T-helper 1 cell treated with Interleukin-12 subunit alpha and Interleukin-12 subunit beta and Interleukin-4 antibody, amounts not matched to agents 30 μg/mL and 1 μg/mL, for 36 hours (primary cell): Measurements from ENCODE around the gene SUGT1.
"Not testable (repeated sequence)": the region's sequence is repeated elsewhere in the genome, so short reads cannot be mapped to it uniquely, and the experiment has no call there.

Source experiments
- H3K27ac Mint-ChIP-seq: one replicate; pipeline ENCODE4 v1.8.0; 2021; ENCODE audit warnings: mild to moderate bottlenecking, mixed read lengths
- H3K27me3 Mint-ChIP-seq: one replicate; pipeline ENCODE4 v1.8.0; 2021; ENCODE audit warnings: low read depth, mixed read lengths
- H3K36me3 Mint-ChIP-seq: one replicate; pipeline ENCODE4 v1.8.0; 2021; ENCODE audit warnings: low read depth, mixed read lengths
- H3K4me1 Mint-ChIP-seq: one replicate; pipeline ENCODE4 v1.8.0; 2021; ENCODE audit warnings: low read depth, mixed read lengths
- H3K4me3 Mint-ChIP-seq: one replicate; pipeline ENCODE4 v1.8.0; 2021; ENCODE audit warnings: mild to moderate bottlenecking, moderate library complexity, mixed read lengths
- H3K9me3 Mint-ChIP-seq: one replicate; pipeline ENCODE4 v1.8.0; 2021; ENCODE audit warnings: mixed read lengths

Gene SUGT1

DNA sequence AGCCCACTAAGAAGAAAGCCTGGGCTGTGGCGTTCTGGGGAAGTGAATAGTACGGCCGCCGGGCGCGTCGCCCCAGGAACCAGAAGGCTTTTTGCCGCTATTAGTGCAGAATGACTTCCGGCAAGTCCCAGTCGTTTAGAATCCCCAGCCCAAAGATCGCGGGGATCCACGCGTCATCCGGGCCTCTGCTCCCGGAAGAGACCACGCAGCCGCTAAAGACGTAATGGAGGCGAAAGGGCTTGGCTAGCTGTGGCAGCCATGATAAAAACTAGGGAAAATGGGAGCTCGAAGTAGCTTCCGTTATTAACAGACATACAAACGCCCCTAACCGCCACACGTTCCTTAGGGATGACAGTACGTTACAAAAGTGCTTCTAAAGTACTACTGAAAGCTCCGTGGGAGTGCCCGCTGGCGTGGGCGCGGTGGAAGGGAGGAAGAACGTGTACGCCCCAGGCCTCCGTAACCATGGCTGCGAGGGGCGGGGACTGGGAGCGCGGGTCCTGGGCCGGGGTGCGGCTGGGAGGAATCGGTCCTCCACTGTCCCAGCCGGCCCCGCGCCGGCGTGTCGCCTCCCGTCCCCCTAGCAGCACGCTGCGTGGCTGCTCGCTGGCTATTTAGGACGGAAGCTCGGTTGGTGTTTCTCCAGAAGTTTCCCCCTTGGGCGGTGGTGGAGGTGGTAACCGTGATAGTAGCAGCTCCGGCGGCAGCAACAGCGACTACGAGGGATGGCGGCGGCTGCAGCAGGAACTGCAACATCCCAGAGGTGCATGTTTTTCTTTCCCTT is at the start of gene SUGT1:
TSS of gene SUGT1 (plus strand) at position 641 of the 784 bp plus-strand sequence. CDS start at position 726, 85 bp downstream.
- H3K4me1 Mint-ChIP-seq: peaks cover 17% of the 10 kb centered on the region
- peaks cover 11% of the 10 kb centered on the region for H3K36me3 Mint-ChIP-seq
- H3K9me3 Mint-ChIP-seq: no peaks in the 10 kb centered on the region
- no peak within 1 kb of the TSS for H3K4me3 Mint-ChIP-seq
- no peaks in the 10 kb centered on the region for H3K27me3 Mint-ChIP-seq
- peak within 1 kb of the TSS; percentile 53 for H3K27ac Mint-ChIP-seq

DNA sequence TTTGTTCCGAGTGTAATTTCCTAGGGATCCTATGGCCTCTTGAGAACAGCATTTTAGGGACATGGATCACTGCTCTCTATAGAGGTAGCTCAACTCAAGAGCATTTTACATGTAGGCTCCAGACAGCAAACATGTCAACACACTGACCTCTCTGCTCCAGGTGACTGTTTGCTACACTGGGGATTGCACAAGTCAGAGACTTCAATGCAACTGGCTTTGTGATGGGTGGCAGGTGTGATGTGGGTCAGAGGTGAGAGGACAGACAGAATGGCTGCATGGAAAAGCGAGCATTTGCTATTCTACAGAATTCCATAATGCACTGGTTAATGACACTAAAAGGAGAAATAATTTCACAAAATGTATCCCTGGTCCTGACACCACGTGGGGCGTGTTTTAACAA is 49.3 kb upstream of the SUGT1 start:
- not testable (repeated sequence) for H3K36me3 Mint-ChIP-seq, H3K9me3 Mint-ChIP-seq, H3K4me3 Mint-ChIP-seq, H3K27ac Mint-ChIP-seq
- peaks cover 18% of the 10 kb centered on the region for H3K27me3 Mint-ChIP-seq
- peaks cover 10% of the 10 kb centered on the region for H3K4me1 Mint-ChIP-seq

DNA sequence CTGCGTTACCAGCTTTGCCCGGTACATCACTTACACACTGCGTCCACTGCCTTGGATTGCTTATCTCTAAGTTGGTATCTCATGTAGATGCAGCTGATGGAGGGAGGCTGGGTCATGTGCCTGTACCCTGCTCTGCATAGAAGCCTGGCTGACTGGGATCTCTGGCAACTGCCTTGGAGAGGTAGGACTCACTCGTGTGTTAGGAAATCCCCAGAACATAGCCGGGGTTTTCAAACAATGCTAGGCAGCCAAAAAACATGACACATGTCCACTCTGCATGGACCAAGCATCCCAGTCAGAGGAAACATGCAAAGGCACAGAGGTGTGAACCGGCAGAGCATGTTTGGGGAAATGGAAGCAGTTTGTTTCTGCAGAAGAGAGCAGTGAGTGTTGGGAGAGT is 46.5 kb upstream of the SUGT1 start:
- not testable (repeated sequence) for H3K4me1 Mint-ChIP-seq, H3K9me3 Mint-ChIP-seq, H3K27ac Mint-ChIP-seq, H3K4me3 Mint-ChIP-seq, H3K27me3 Mint-ChIP-seq, H3K36me3 Mint-ChIP-seq

DNA sequence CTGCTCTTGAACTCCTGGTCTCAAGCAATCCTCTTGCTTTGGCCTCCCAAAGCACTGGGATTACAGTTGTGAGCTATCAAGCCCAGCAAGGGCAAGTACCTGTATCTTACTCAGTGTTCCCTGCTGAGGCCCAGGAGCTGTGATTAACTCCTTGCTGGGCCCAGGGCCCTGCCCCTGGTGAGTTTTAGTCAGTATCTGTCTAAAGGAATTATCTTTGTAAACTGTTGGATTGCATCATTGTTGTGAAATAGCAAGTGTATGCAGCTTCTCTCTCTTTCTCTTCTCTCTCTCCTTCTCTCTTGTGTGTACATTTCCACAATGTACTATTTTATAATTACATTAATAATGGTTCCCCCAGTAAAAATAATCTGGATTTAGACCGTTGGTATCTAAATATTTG is 45.8 kb upstream of the SUGT1 start:
- not testable (repeated sequence) for H3K27ac Mint-ChIP-seq, H3K4me1 Mint-ChIP-seq, H3K36me3 Mint-ChIP-seq, H3K9me3 Mint-ChIP-seq, H3K4me3 Mint-ChIP-seq
- H3K27me3 Mint-ChIP-seq: peaks cover 14% of the 10 kb centered on the region

DNA sequence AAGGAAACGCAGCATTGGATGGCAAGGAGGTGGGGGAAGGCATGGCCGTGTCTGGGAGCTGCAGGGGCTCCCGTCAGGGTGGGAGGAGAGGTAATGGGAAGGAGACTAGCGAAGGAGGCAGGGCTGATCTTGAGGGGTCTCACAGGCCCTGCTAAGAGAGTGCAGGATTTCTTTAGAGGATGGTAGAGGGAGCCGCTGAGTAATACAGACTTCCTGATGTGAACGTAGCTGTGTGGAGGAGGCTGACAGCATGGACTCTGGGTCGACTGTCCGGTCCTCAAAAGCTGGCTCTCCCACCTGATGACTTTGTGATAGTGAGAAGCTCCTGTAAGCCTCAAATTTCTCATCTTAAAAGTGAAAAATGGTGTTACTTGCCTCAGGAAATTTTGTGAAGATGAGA is 44.5 kb upstream of the SUGT1 start:
- H3K36me3 Mint-ChIP-seq: not testable (repeated sequence)

DNA sequence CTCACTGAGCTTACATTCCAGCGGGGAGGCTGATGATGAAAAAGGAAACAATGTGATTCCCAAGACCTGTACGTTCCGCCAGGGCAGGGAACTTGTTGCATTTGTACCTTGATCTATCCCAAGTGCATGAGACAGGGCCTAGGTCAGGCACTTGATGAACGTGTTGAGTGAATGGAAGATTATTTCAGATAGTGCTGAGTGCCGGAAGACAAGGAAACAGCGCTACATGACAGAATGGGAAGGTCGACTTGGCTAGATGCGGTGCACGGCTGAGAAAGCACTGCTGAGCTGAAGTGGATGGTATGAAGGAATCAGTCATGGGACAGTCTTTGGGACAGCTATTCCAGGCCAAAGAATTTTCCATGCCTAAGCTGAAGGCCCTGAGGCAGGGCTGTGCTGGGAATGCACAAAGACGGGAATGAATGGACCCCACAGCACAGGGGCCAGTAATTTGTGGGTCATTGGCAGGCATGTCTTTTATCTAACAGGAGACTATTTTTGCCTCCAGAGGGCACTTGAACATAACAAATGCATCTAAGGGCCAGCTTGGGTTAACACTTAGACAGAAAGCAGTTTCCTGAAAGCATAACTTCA is 43.5 kb upstream of the SUGT1 start:
- not testable (repeated sequence) for H3K9me3 Mint-ChIP-seq, H3K4me1 Mint-ChIP-seq, H3K36me3 Mint-ChIP-seq, H3K27ac Mint-ChIP-seq, H3K4me3 Mint-ChIP-seq
- H3K27me3 Mint-ChIP-seq: peaks cover 21% of the 10 kb centered on the region

More for the DNA sequence above, 44.5 kb upstream of the SUGT1 start:
- H3K9me3 Mint-ChIP-seq, H3K4me1 Mint-ChIP-seq, H3K27ac Mint-ChIP-seq, H3K4me3 Mint-ChIP-seq: not testable (repeated sequence)
- peaks cover 13% of the 10 kb centered on the region for H3K27me3 Mint-ChIP-seq

DNA sequence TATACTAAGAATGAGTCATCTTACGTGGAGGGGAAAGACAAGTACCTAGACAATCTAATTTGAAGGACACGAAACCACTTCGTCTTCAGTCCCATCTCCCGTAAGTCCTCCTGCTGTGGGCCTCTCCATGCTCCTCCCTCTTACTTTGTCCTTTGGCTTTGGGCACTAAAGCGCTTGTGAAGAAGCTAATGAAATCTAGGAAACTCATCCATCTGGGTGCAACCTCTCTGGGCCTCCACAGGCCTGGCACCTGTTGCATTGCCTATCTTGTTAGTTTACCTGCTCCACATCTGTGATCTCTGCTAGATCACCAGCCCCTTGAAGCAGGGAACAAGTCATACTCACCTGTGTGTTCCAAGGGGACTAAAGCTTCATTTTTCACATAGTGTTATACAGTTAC is 42.5 kb upstream of the SUGT1 start:
- not testable (repeated sequence) for H3K27ac Mint-ChIP-seq, H3K36me3 Mint-ChIP-seq, H3K9me3 Mint-ChIP-seq, H3K4me1 Mint-ChIP-seq, H3K4me3 Mint-ChIP-seq
- H3K27me3 Mint-ChIP-seq: peaks cover 21% of the 10 kb centered on the region

DNA sequence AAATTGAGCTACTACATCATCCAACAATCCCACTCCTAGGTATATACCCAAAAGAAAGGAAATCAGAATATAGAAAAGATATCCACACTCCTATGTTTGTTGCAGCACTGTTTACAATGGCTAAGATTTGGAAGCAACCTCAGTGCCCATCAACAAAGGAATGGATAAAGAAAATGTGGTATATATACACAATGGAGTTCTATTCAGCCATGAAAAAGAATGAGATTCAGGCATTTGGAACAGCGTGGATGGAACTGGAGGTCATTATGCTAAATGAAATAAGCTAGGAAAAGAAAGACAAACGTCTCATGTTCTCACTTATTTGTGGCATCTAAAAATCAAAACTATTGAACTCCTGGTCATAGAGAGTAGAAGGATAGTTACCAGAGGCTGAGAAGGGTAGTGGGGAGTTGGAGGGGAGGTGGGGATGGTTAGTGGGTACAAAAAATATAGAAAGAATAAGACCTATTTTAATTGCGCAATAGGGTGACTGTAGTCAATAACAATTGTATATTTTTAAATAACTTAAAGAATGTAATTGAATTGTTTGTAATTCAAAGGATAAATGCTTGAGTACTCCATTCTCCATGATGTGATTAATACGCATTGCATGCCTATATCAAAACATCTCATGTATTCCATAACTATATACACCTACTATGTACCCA is 37.4 kb upstream of the SUGT1 start:
- Mint-ChIP-seq H3K36me3 (no peaks in the 10 kb centered on the region), H3K27me3 (peaks cover 21% of the 10 kb centered on the region), H3K4me3 (no peak overlapping the region), H3K9me3 (no peaks in the 10 kb centered on the region), H3K27ac (peak overlapping the region; percentile 4), H3K4me1 (peaks cover 11% of the 10 kb centered on the region)

DNA sequence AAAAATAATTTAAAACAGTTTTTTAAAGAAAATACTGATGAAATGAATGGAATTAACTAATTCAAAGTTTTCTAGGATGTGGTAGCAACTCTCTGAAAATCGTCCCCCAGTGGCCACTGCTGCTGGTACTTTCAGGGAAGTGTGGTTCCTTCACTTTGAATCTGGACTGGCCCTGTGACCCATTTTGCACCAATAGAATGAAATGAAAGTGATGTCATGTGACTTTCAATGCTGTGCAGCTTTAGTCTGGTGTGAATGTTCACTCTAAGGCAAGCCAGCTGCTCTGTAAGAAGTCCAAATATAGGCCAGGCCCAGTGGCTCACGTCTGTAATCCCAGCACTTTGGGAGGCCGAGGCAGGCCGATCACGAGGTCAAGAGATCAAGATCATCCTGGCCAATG is 36.8 kb upstream of the SUGT1 start:
- peak overlapping the region; percentile 49 for H3K27ac Mint-ChIP-seq
- no peaks in the 10 kb centered on the region for H3K9me3 Mint-ChIP-seq
- peaks cover 11% of the 10 kb centered on the region for H3K4me1 Mint-ChIP-seq
- H3K36me3 Mint-ChIP-seq: no peaks in the 10 kb centered on the region
- H3K27me3 Mint-ChIP-seq: peaks cover 21% of the 10 kb centered on the region
- peak overlapping the region; percentile 98 for H3K4me3 Mint-ChIP-seq

DNA sequence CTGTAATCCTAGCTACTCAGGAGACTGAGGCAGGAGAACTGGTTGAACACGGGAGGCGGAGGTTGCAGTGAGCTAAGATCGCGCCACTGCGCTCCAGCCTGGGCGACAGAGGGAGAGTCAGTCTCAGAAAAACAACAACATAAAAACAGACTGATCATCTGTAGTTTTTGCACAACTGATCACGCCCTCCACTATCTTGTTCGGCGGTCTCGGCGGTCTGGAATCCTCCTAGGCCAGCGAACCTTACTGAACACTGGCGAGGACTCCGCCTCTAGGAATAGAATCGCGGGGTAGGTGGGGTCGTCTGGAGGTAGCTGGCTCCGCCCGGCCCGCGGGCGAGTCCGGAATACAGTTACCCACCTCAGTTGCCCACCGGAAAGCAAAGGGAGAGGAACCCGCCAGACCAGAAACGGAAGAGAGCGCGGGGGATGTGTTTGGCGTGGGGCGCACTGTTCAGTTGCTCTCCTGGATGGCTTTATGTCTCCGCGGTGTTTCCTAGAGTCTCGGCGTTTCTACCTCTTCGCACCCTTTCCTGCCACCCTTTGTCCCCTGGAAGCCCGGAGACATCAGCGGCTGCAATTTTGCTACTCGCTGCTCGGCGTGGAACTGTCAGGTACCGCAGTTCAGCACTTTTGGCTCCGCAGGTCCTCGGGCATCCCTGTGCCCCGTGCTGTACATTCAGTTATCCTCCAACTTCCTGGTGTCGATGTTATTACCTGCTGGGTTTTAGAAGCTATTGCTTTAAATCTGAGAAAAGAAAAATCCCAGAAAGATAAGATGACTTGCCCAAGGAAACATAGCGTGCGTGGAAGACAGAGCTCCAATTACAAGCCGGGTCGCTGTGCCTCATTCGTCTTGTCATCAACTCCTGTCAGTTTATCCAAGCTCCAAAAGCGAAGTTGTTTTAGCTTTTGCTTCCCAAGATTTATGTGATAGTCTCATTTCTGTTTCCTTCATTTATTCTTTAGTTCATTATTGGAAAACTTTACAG is 35.3 kb upstream of the SUGT1 start:
- Mint-ChIP-seq H3K4me3 (peak overlapping the region; percentile 98), H3K27me3 (peaks cover 10% of the 10 kb centered on the region), H3K4me1 (peaks cover 15% of the 10 kb centered on the region), H3K36me3 (peaks cover 1% of the 10 kb centered on the region), H3K27ac (peak overlapping the region; percentile 90), H3K9me3 (no peaks in the 10 kb centered on the region)

DNA sequence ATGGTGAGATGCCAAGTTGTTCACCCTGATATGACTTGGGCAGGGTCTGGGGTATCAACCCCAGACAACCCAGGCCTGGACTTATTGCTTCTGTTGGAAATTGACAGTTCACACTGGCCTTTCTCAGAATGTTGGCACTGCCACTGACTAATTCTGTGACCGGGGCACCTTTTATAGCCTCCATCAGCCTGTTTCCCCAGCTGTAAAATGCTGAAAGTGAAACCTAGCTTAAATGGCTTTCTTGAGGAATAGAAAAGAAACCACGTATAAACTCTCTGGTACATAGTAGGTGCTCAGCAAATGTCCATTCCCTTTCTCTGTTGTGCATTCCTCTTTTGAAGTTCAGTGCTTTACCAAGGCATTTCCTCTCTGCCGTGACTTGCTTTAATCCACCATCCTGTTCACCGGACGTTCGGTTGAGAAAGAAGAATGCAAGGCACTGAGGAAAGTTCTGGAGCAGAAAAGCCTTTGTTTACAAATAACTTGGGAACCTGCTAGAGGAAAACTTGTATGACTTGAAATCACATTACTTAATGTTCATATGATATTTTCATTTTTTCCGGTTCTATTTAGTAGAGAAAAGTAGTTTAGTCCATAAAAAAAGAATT is 21.4 kb upstream of the SUGT1 start:
- H3K36me3 Mint-ChIP-seq: peaks cover 21% of the 10 kb centered on the region
- H3K4me3 Mint-ChIP-seq, H3K27me3 Mint-ChIP-seq, H3K9me3 Mint-ChIP-seq, H3K4me1 Mint-ChIP-seq, H3K27ac Mint-ChIP-seq: not testable (repeated sequence)

DNA sequence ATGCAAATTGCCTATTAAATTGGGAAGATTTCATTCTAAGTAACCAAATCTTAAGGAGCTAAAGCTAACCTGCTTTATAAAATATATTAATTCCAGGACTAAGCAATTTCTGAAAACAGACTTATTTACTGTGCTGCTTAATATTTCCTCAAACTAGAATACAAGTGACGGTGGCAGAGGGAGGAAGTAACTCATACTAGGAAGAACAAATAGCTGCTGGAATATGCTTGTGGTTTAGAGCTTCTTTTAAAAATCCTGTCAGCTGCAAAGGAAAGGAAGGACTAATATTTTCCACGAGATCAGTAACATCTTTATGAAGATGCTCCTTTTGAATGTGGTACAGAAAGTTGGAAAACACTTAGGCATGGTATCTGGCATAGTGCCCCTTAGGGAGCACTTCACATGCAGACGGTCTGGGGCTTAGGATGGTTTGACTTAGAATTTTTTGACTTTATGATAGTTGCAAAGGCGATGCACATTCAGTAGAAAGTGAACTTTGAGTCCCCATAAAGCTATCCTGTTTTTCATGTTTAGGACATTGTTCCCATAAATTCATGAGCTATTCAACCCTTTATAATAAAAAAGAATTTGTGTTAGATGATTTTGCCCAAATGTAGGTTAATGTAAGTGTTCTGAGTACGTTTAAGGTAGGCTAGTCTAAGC is 13.8 kb upstream of the SUGT1 start:
- Mint-ChIP-seq H3K36me3 (peaks cover 31% of the 10 kb centered on the region), H3K9me3 (no peaks in the 10 kb centered on the region), H3K27me3 (no peaks in the 10 kb centered on the region), H3K27ac (no peak overlapping the region), H3K4me3 (no peak overlapping the region), H3K4me1 (peaks cover 4% of the 10 kb centered on the region)

DNA sequence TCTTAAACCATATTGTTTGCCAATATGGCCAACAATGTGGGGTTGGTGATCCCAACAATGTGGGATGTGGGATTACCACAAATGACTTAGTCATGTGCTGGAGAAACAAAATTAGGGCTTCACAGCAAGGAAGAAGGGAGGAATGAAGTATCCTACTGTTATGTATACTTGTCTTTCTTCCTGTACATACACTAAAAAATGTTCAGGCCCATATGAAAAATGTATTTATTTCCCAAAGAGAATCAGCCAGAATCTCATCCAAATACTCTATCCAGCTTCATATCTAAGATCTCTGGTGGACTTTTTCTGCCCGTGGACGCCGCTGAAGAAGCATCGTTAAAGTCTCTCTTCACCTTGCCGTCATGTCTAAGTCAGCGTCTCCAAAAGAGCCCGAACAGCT is 10.5 kb upstream of the SUGT1 start, which contains the start of gene HNRNPA1L2:
TSS of gene HNRNPA1L2 (plus strand) at position 301 of the 400 bp plus-strand sequence. CDS start at position 363, 62 bp downstream.
- Mint-ChIP-seq H3K36me3 (peaks cover 34% of the 10 kb centered on the region), H3K27me3 (no peaks in the 10 kb centered on the region), H3K4me1 (peaks cover 3% of the 10 kb centered on the region), H3K27ac (peak within 1 kb of the TSS; percentile 1), H3K9me3 (no peaks in the 10 kb centered on the region), H3K4me3 (no peak within 1 kb of the TSS)
